ENCODE measurements around the gene MYH15. TPM values are rescaled to one million over a fixed set of nuclear protein-coding genes. Genes with fewer than 3 reads are reported as not detected.

The MYH15 gene
- total RNA-seq (under 1 TPM; 0.08 to 0.67 (median 0.20) TPM), polyA plus RNA-seq (under 1 TPM; 0.01 to 0.08 (median 0.06) TPM)
- long read RNA-seq, donor 1, result 0 reads
- long read RNA-seq, donor 2, result 0 reads

DNA sequence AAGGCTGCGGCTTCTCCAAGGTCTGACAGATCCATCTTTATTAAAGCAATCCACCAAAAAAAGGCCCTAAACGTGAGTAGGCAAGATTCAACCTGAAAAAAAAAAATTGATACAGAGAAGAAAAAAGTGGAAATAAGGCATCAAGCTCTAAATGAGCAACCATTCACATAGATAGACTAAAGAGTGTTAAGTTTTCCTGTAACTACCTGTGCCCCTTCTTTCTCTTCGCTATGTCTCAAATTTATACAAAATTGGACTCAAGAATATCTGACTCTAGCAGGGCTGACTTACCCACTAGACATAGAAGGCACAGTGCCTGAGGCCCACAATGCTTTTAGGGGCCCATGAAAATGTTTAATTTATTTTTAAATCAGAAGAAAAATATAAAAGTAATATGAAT, at the start of gene MYH15:
TSS of gene MYH15 (minus strand) at position 101 of the 400 bp plus-strand sequence. CDS start at position 35, 66 bp downstream.
- intact Hi-C loops (cut with DNase I), result no loop called here
- H3K27me3 ChIP-seq (ENCODE audit: insufficient read depth in 3 of 3, low read length in 2 of 3), result no peaks in the 10 kb centered on the region
- H3K4me1 ChIP-seq, result no peaks in the 10 kb centered on the region
- no peak within 1 kb of the TSS for H3K4me3 ChIP-seq
- ATAC-seq, result no peak
- WGBS, 3 donors, result 88 to 91% (median 89%) methylated on average over 3 of the region's 3 CpGs
- no peak for TF ChIP-seq CTCF (IDR thresholded peaks at IDR 0.05)
- no peak within 1 kb of the TSS for H3K27ac ChIP-seq
- H3K9me3 ChIP-seq, result no peaks in the 10 kb centered on the region
- DNase-seq, result no peak
- H3K36me3 ChIP-seq (ENCODE audit: insufficient read depth in 1 of 2, low read depth in 1 of 2), result no peaks in the 10 kb centered on the region

DNA sequence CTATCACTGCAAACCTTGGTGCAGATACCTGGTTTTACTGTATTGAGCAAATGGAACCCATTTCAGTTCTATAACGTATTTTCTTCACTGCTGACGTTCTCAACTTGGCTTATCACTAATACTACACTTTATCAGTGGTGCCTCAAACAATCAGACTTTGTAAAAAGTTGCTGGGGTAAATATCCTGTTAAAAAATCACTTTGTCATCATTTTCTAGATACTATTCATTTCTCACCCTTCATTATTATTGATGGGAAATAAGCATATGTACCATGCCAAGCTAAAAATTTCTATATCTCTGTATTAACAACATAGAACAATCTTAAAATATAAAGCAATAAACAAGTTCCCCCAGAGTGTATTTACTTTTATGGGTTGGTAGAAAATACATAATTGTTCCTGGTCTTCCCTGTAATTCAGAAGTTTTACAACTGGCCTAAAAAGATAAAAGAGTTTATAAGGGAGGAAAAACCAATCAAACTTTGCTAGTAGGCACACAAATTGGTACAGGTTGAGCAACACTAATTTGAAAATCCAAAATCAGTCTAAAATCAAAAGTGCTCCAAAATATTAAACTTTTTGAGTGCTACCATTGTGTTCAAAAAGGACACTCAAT, 45.7 kb upstream of the MYH15 start:
- H3K4me3 ChIP-seq, result no peak overlapping the region
- WGBS, 3 donors, result 88 to 94% (median 92%) methylated on average over 2 of the region's 2 CpGs
- TF ChIP-seq CTCF (IDR thresholded peaks at IDR 0.05), result no peak
- H3K27me3 ChIP-seq (ENCODE audit: insufficient read depth in 3 of 3, low read length in 2 of 3), result no peaks in the 10 kb centered on the region
- H3K4me1 ChIP-seq, result no peaks in the 10 kb centered on the region
- no peaks in the 10 kb centered on the region for H3K36me3 ChIP-seq (ENCODE audit: insufficient read depth in 1 of 2, low read depth in 1 of 2)
- ATAC-seq, result no peak
- H3K9me3 ChIP-seq, result no peaks in the 10 kb centered on the region
- DNase-seq, result no peak
- H3K27ac ChIP-seq, result no peak overlapping the region
- intact Hi-C loops (cut with DNase I), result loop anchor here (1.0 to 2.0 kb wide), 2 partner anchors 16 to 67 kb away; no protein-coding TSS in a partner anchor

DNA sequence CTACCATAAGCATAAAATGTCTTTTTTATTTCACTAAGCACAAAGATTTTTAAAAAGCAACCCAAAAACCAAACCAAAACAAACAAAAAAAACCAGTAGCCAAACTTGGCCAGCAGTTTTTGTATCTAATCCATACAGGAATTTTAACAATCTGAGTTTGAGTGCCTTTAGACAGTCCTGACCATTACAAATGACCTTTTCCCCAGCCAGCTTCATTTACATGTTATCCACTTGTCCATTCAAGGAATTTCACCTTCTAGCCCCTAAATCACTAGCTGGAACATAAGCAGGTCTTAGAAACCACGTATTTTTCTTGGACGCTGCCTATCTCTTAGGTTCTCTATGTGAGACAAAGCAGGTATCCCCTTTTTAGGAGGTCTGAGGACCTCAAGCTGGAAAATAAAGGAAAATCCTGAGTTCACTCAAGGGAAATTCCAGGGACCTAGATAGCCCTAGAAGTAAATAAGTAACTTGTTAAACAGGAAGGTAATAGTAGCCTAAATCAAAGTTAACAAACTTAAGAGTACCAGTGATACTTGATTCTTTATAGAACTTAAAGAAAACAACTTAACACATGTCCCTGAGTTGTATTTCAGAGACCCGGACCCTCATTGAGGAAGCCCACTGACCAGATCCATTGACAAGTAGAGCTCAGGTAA, 44.6 kb upstream of the MYH15 start:
- WGBS, 3 donors, result 78 to 85% (median 85%) methylated on average over 3 of the region's 3 CpGs
- no peak for ATAC-seq
- H3K4me3 ChIP-seq, result no peak overlapping the region
- H3K27me3 ChIP-seq (ENCODE audit: insufficient read depth in 3 of 3, low read length in 2 of 3), result no peaks in the 10 kb centered on the region
- TF ChIP-seq CTCF (IDR thresholded peaks at IDR 0.05), result no peak
- no peak overlapping the region for H3K27ac ChIP-seq
- intact Hi-C loops (cut with DNase I), result loop anchor here (1.0 to 2.0 kb wide), 2 partner anchors 17 to 66 kb away; no protein-coding TSS in a partner anchor
- H3K36me3 ChIP-seq (ENCODE audit: insufficient read depth in 1 of 2, low read depth in 1 of 2), result no peaks in the 10 kb centered on the region
- H3K9me3 ChIP-seq, result no peaks in the 10 kb centered on the region
- no peaks in the 10 kb centered on the region for H3K4me1 ChIP-seq
- no peak for DNase-seq

DNA sequence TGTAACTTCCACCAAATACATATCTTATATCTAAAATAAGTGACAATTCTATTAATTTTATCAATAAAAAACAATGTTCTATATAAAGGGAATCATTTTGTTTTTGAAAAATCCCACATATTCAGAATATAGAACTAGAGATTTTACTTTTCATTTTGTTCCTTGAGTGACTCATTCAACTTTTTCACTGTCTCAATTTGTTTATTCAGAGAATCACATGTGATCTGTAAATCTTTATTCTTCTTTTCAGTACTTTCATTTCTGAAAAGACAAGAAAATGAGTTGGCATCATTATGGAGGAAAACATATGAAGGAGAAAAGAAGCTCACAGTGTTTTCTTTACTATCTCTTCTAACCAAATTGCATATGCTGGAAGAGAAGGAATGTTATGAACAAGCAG, 43.8 kb upstream of the MYH15 start:
- Histone ChIP-seq H3K27ac (no peak overlapping the region), H3K36me3 (ENCODE audit: insufficient read depth in 1 of 2, low read depth in 1 of 2) (no peaks in the 10 kb centered on the region), H3K4me3 (no peak overlapping the region), H3K4me1 (no peaks in the 10 kb centered on the region), H3K9me3 (no peaks in the 10 kb centered on the region), H3K27me3 (ENCODE audit: insufficient read depth in 3 of 3, low read length in 2 of 3) (no peaks in the 10 kb centered on the region)
- intact Hi-C loops (cut with DNase I), result loop anchor here in 1 of 2 donors (2.0 kb wide), 1 partner anchor 65 kb away; no protein-coding TSS in a partner anchor
- no peak for ATAC-seq
- TF ChIP-seq CTCF (IDR thresholded peaks at IDR 0.05), result no peak
- DNase-seq, result no peak

All from psoas muscle (tissue), 8 donors.